Liver (tissue), 9 donors: ENCODE measurements around the gene NBAS. TPM values are rescaled to one million over a fixed set of nuclear protein-coding genes. Genes with fewer than 3 reads are reported as not detected.

Experiments
- DNase-seq: peaks from one replicate; pipeline ENCODE4 v3.0.0-alpha.2; 2017; ENCODE audit warnings: low spot score
- H3K27ac ChIP-seq, 2 donors: one replicate each; pipeline ENCODE4 v1.7.0; 2013; ENCODE audit warnings: inconsistent platforms in 2 of 2, low read length in 2 of 2, control low read depth in 1 of 2, low read depth in 1 of 2, mild to moderate bottlenecking in 1 of 2
- H3K27me3 ChIP-seq, 4 donors: one replicate each; pipeline versions ENCODE4 v1.6.1 to v1.7.0; 2013; ENCODE audit warnings: low read length in 3 of 4, inconsistent platforms in 1 of 4, mild to moderate bottlenecking in 1 of 4, moderate library complexity in 1 of 4; ENCODE audit not compliant: control insufficient read depth in 4 of 4, insufficient read depth in 4 of 4
- H3K36me3 ChIP-seq, 4 donors: one replicate each; pipeline versions ENCODE4 v1.6.1 to v1.7.0; 2013; ENCODE audit warnings: low read length in 3 of 4, mild to moderate bottlenecking in 3 of 4, low read depth in 1 of 4, moderate library complexity in 1 of 4; ENCODE audit not compliant: control insufficient read depth in 4 of 4, insufficient read depth in 3 of 4
- H3K4me1 ChIP-seq, 4 donors: one replicate each; pipeline versions ENCODE4 v1.6.1 to v1.7.0; 2013; ENCODE audit warnings: low read length in 3 of 4, mild to moderate bottlenecking in 3 of 4, moderate library complexity in 1 of 4; ENCODE audit not compliant: control insufficient read depth in 4 of 4, insufficient read depth in 4 of 4
- H3K4me3 ChIP-seq, 3 donors: one replicate each; pipeline versions ENCODE4 v1.6.1 to v1.7.0; 2013; ENCODE audit warnings: low read length in 3 of 3, control low read depth in 1 of 3, low read depth in 1 of 3, mild to moderate bottlenecking in 1 of 3
- H3K9ac ChIP-seq, 2 donors: one replicate each; pipeline ENCODE4 v1.7.0; 2013; ENCODE audit warnings: low read length in 2 of 2, mild to moderate bottlenecking in 2 of 2, moderate library complexity in 2 of 2, control low read depth in 1 of 2, low read depth in 1 of 2
- H3K9me3 ChIP-seq, 4 donors: one replicate each; pipeline versions ENCODE4 v1.6.1 to v1.7.0; 2013; ENCODE audit warnings: low read length in 3 of 4; ENCODE audit not compliant: control insufficient read depth in 4 of 4
- ATF3 ChIP-seq: IDR thresholded peaks from 2 replicates; pipeline ENCODE4 v1.6.1; 2016; ENCODE audit warnings: antibody characterized with exemption
- CTCF ChIP-seq: fragments of 150-350 bp; IDR thresholded peaks from 2 replicates; pipeline ENCODE4 v1.5.1; 2017; ENCODE audit warnings: improper control_type of control experiment, low read depth, low read length; ENCODE audit not compliant: missing input control
- EGR1 ChIP-seq, 2 donors: IDR thresholded peaks; 2 replicates each; pipeline ENCODE4 v1.6.1; 2016 to 2018; ENCODE audit warnings: antibody characterized with exemption in 2 of 2, low read depth in 2 of 2
- FOXA1 ChIP-seq: IDR thresholded peaks from 2 replicates; pipeline ENCODE4 v1.6.1; 2016; ENCODE audit warnings: antibody characterized with exemption
- FOXA2 ChIP-seq: IDR thresholded peaks from 2 replicates; pipeline ENCODE4 v1.6.1; 2016; ENCODE audit warnings: antibody characterized with exemption
- GABPA ChIP-seq, 2 donors: IDR thresholded peaks in 1 of 2; conservative IDR thresholded peaks in 1 of 2; 2 replicates each; pipeline ENCODE4 v1.6.1; 2016; ENCODE audit warnings: antibody characterized with exemption in 2 of 2, mild to moderate bottlenecking in 1 of 2, moderate library complexity in 1 of 2
- HNF4A ChIP-seq, 2 donors: conservative IDR thresholded peaks; 2 replicates each; pipeline ENCODE4 v1.6.1; 2016; ENCODE audit warnings: antibody characterized with exemption in 2 of 2, mild to moderate bottlenecking in 2 of 2
- HNF4G ChIP-seq: IDR thresholded peaks from 2 replicates; pipeline ENCODE4 v1.6.1; 2016; ENCODE audit warnings: antibody characterized with exemption
- JUND ChIP-seq, 2 donors: IDR thresholded peaks; 2 replicates each; pipeline ENCODE4 v1.6.1; 2016; ENCODE audit warnings: antibody characterized with exemption in 2 of 2
- NR2F2 ChIP-seq: IDR thresholded peaks from 2 replicates; pipeline ENCODE4 v1.6.1; 2016; ENCODE audit warnings: antibody characterized with exemption
- RAD21 ChIP-seq, 2 donors: IDR thresholded peaks; 2 replicates each; pipeline ENCODE4 v1.6.1; 2016; ENCODE audit warnings: antibody characterized with exemption in 2 of 2, mild to moderate bottlenecking in 2 of 2
- REST ChIP-seq: IDR thresholded peaks from 2 replicates; pipeline ENCODE4 v1.6.1; 2016; ENCODE audit warnings: antibody characterized with exemption, mild to moderate bottlenecking
- RXRA ChIP-seq, 2 donors: IDR thresholded peaks; 2 replicates each; pipeline ENCODE4 v1.6.1; 2017 to 2018; ENCODE audit warnings: antibody characterized with exemption in 2 of 2, mild to moderate bottlenecking in 1 of 2
- SP1 ChIP-seq: IDR thresholded peaks from 2 replicates; pipeline ENCODE4 v1.6.1; 2018; ENCODE audit warnings: antibody characterized with exemption, mild to moderate bottlenecking
- TAF1 ChIP-seq: conservative IDR thresholded peaks from 2 replicates; pipeline ENCODE4 v1.6.1; 2016; ENCODE audit warnings: antibody characterized with exemption, mild to moderate bottlenecking
- YY1 ChIP-seq: IDR thresholded peaks from 2 replicates; pipeline ENCODE4 v1.6.1; 2016; ENCODE audit warnings: antibody characterized with exemption, mild to moderate bottlenecking
- WGBS: extraction: QIAGEN DNeasy Blood & Tissue Kit; methylation state at CpG from one replicate; pipeline ENCODE4 v1.1.7; 2013; 5-methylcytosine and 5-hydroxymethylcytosine counted together
- polyA plus RNA-seq, 2 donors: library from polyadenylated mRNA; stranded (reverse) in 1 of 2; unstranded in 1 of 2; fragments of 200-250 nt in 1 of 2; fragments of >200 nt in 1 of 2; fragmentation: Nextera tagmentation in 1 of 2; extraction: Ambion mirVana in 1 of 2; gene quantifications; one replicate each; pipeline versions ENCODE4 v1.2.1 to v1.2.3, GENCODE V29; 2013 to 2015
- total RNA-seq, 2 donors: library from RNA; depleted of rRNA; stranded (reverse); fragments of >200 nt; gene quantifications; one replicate each; pipeline ENCODE4 v1.2.3, GENCODE V29; 2014
- TF ChIP-seq, protein P1 (sequence below): IDR thresholded peaks from 2 replicates; pipeline ENCODE4 v1.6.1; 2016; ENCODE audit warnings: antibody characterized with exemption
- TF ChIP-seq, protein P2 (sequence below): IDR thresholded peaks from 2 replicates; pipeline ENCODE4 v1.6.1; 2016; ENCODE audit warnings: antibody characterized with exemption
- donor health status: healthy.
- donor health status: healthy.
- donor health status: healthy.
- donor health status: healthy.
- donor health status: healthy.

Gene NBAS
- total and polyA plus RNA-seq, 4 donors = 10.5 to 40.0 (median 18.9) TPM

DNA sequence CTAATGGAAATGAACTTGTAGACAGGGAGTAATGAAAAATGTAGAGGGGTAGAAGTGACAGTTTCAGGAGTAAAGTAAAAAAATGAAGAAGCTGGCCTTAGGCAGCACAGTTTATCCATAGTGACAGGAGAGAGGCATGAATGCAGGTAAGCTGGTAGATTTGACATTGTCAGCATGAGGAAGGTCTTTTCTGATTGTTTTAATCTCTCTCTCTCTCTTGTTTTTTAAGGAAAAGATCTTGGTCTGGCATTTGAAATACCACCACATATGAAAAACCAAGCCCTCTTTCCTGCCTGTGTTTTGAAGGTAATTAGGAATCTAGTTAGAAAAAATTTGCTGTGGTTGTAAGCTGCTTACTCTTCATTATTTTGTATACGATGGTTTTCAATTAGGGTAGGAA is 44.6 kb upstream of the NBAS start:
- Histone ChIP-seq H3K27me3 (no peaks in the 10 kb centered on the region), H3K9me3 (no peaks in the 10 kb centered on the region), H3K9ac (no peak overlapping the region), H3K4me3 (no peak overlapping the region), H3K36me3 (peaks cover 25 to 91% (median 88%) of the 10 kb centered on the region in 4 donors), H3K4me1 (no peaks in the 10 kb centered on the region), H3K27ac (no peak overlapping the region)
- no peak for DNase-seq
- TF ChIP-seq JUND (IDR thresholded peaks at IDR 0.05) = no peak
- no peak for TF ChIP-seq YY1
- no peak for TF ChIP-seq RXRA (IDR thresholded peaks at IDR 0.05)
- TF ChIP-seq GABPA (IDR thresholded peaks at IDR 0.05 in 1 of 2, conservative IDR thresholded peaks at IDR 0.05 in 1 of 2) = no peak
- no peak for TF ChIP-seq REST
- TF ChIP-seq, protein P1, sequence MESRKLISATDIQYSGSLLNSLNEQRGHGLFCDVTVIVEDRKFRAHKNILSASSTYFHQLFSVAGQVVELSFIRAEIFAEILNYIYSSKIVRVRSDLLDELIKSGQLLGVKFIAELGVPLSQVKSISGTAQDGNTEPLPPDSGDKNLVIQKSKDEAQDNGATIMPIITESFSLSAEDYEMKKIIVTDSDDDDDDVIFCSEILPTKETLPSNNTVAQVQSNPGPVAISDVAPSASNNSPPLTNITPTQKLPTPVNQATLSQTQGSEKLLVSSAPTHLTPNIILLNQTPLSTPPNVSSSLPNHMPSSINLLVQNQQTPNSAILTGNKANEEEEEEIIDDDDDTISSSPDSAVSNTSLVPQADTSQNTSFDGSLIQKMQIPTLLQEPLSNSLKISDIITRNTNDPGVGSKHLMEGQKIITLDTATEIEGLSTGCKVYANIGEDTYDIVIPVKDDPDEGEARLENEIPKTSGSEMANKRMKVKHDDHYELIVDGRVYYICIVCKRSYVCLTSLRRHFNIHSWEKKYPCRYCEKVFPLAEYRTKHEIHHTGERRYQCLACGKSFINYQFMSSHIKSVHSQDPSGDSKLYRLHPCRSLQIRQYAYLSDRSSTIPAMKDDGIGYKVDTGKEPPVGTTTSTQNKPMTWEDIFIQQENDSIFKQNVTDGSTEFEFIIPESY = no peak
- TF ChIP-seq TAF1 = no peak
- TF ChIP-seq HNF4A (conservative IDR thresholded peaks at IDR 0.05) = no peak
- no peak for TF ChIP-seq FOXA1
- TF ChIP-seq CTCF = no peak
- TF ChIP-seq, protein P2, sequence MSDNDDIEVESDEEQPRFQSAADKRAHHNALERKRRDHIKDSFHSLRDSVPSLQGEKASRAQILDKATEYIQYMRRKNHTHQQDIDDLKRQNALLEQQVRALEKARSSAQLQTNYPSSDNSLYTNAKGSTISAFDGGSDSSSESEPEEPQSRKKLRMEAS = no peak
- no peak for TF ChIP-seq RAD21 (IDR thresholded peaks at IDR 0.05)
- no peak for TF ChIP-seq NR2F2
- no peak for TF ChIP-seq SP1
- no peak for TF ChIP-seq ATF3
- TF ChIP-seq FOXA2 = no peak
- TF ChIP-seq EGR1 (IDR thresholded peaks at IDR 0.05; ENCODE audit: low read depth in 2 of 2) = no peak
- no peak for TF ChIP-seq HNF4G
- 87% methylated on average over 1 of the region's 1 CpG for WGBS
